Lower leg skin (tissue), 4 donors: ENCODE results near the gene PDGFD. TPM values are rescaled to one million over a fixed set of nuclear protein-coding genes. Genes with fewer than 3 reads are reported as not detected.
"Not testable (repeated sequence)": the region's sequence is repeated elsewhere in the genome, so short reads cannot be mapped to it uniquely, and the experiment has no call there.

ENCODE experiments used
- DNase-seq, 2 donors: peaks; one replicate each; pipeline ENCODE4 v3.0.0-alpha.2; 2019; ENCODE audit warnings: low spot score in 2 of 2
- H3K4me3 ChIP-seq: fragments of 200-600 bp; sonication (generic); 2 replicates; pipeline ENCODE4 v1.5.1; 2017; ENCODE audit warnings: mild to moderate bottlenecking, low read depth; ENCODE audit not compliant: poor library complexity, severe bottlenecking
- POLR2A ChIP-seq, 2 donors: fragments of 450-650 bp; IDR thresholded peaks; one replicate each; pipeline ENCODE4 v1.6.1; 2016 to 2017; ENCODE audit warnings: antibody characterized with exemption in 2 of 2, mild to moderate bottlenecking in 1 of 2, moderate library complexity in 1 of 2
- WGBS, 2 donors: methylation state at CpG; one replicate each; pipeline ENCODE4 v1.1.5; 2018; 5-methylcytosine and 5-hydroxymethylcytosine counted together
- intact Hi-C: fragments of 100-400 bp; cut with DNase I; formaldehyde crosslinking; loops from one replicate; pipeline ENCODE4 v1.15.0; 2023; ENCODE audit warnings: low total_unique reads
- total RNA-seq, 4 donors: library from RNA; depleted of rRNA; stranded (reverse); fragments of >200 nt; gene quantifications; one replicate each; pipeline ENCODE4 v1.1.0, GENCODE V29; 2016
- TF ChIP-seq, protein P1 (sequence below), 3 donors: fragments of 450-650 bp; IDR thresholded peaks; one replicate each; pipeline ENCODE4 v1.5.1; 2016; ENCODE audit warnings: antibody characterized with exemption in 3 of 3, mild to moderate bottlenecking in 3 of 3, moderate library complexity in 2 of 3

The PDGFD gene
- total RNA-seq, 4 donors from 2014 or later = 6.8 to 15.1 (median 10.5) TPM

GRCh38 chr11:104054911-104055529, 108.9 kb downstream of the PDGFD start:
- 72 to 78% methylated on average over 4 of the region's 4 CpGs for WGBS, 2 donors
- TF ChIP-seq POLR2A (IDR thresholded peaks at IDR 0.05) = no peak
- TF ChIP-seq, protein P1, sequence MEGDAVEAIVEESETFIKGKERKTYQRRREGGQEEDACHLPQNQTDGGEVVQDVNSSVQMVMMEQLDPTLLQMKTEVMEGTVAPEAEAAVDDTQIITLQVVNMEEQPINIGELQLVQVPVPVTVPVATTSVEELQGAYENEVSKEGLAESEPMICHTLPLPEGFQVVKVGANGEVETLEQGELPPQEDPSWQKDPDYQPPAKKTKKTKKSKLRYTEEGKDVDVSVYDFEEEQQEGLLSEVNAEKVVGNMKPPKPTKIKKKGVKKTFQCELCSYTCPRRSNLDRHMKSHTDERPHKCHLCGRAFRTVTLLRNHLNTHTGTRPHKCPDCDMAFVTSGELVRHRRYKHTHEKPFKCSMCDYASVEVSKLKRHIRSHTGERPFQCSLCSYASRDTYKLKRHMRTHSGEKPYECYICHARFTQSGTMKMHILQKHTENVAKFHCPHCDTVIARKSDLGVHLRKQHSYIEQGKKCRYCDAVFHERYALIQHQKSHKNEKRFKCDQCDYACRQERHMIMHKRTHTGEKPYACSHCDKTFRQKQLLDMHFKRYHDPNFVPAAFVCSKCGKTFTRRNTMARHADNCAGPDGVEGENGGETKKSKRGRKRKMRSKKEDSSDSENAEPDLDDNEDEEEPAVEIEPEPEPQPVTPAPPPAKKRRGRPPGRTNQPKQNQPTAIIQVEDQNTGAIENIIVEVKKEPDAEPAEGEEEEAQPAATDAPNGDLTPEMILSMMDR (IDR thresholded peaks at IDR 0.05) = no peak
- intact Hi-C loops = no loop called here
- DNase-seq = no peak
- H3K4me3 ChIP-seq = no peak overlapping the region

GRCh38 chr11:104053743-104054478, 110.0 kb downstream of the PDGFD start:
- WGBS, 2 donors = 68 to 76% methylated on average over 5 of the region's 5 CpGs
- H3K4me3 ChIP-seq = no peak overlapping the region
- TF ChIP-seq, protein P1 (IDR thresholded peaks at IDR 0.05) = no peak
- TF ChIP-seq POLR2A (IDR thresholded peaks at IDR 0.05) = no peak
- no peak for DNase-seq
- intact Hi-C loops = no loop called here

DNA sequence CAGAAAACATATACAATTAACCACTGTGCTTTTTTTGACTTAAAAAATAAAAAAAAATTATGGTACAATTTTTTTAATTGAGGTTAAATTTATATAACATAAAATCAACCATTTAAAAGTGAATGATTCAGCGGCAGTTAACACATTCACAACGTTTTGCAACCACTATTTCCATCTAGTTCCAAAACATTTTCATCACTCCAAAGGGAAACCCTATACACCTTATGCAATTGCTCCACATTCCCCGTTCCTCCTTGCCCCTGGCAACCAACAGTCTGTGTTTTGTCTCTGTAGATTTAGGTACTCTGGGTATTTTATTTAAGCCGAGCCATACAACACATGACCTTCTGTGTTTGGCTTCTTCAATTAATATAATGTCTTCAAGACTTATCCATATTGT, 112.2 kb downstream of the PDGFD start:
- TF ChIP-seq POLR2A (IDR thresholded peaks at IDR 0.05) = no peak
- TF ChIP-seq, protein P1 (IDR thresholded peaks at IDR 0.05) = no peak
- DNase-seq = no peak
- intact Hi-C loops = no loop called here
- 68 to 79% methylated on average over 4 of the region's 4 CpGs for whole genome bisulfite sequencing, 2 donors
- no peak overlapping the region for H3K4me3 ChIP-seq

DNA sequence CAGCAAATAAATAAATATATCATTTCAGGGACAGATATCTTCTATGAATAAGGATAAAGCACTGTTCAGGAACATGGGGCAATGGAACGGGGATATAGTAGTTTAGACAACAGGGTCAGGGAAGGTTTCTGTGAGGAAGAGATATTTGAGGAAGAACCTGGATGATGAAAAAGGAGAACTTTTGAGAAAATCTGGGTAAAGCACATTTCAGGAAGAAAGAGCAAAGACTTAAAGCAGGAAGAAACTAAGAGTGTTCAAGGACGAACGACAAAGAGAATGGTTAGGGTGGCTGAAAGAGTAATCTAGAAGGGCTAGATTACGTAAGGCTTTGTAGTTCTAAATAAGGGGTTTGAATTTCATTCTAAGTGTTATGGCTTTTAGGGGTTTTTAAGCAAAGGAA, 114.8 kb downstream of the PDGFD start:
- intact Hi-C loops = no loop called here
- DNase-seq = no peak
- 80 to 83% methylated on average over 4 of the region's 4 CpGs for WGBS, 2 donors
- TF ChIP-seq POLR2A (IDR thresholded peaks at IDR 0.05) = no peak
- TF ChIP-seq, protein P1 (IDR thresholded peaks at IDR 0.05) = no peak
- no peak overlapping the region for H3K4me3 ChIP-seq

- WGBS, 2 donors = 91% methylated on average over 3 of the region's 3 CpGs
These were observed 117.1 kb downstream of the PDGFD start for GRCh38 chr11:104046858-104047257.

DNA sequence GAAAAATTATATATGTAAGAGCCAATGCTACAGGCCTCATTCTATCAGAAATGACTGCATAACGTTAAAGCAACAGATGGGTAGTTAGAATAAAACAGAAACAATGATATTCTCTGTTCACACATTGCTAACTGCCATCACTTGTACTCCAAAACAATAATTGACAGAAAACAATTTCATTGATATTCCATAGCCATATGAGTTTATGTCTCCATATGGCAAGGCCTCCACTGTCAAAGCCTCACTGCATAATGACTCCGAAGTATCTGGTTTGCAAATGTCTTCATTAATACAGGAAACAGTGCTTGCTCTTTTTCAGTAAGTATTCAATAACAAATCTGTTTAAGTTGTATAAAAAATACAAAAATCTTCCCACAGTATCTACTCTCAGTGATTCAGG, 117.6 kb downstream of the PDGFD start:
- TF ChIP-seq, protein P1 (IDR thresholded peaks at IDR 0.05) = no peak
- no peak for TF ChIP-seq POLR2A (IDR thresholded peaks at IDR 0.05)
- DNase-seq = no peak
- no peak overlapping the region for H3K4me3 ChIP-seq
- intact Hi-C loops = no loop called here
- 90 to 92% methylated on average over 2 of the region's 2 CpGs for WGBS, 2 donors

More at GRCh38 chr11:104046858-104047257, 117.1 kb downstream of the PDGFD start:
- intact Hi-C loops, DNase-seq, H3K4me3 ChIP-seq: not testable (repeated sequence)
